Left kidney (tissue), 2 donors: ENCODE results near the gene GRIN2A. TPM values are rescaled to one million over a fixed set of nuclear protein-coding genes. Genes with fewer than 3 reads are reported as not detected.
"Not testable (repeated sequence)": the region's sequence is repeated elsewhere in the genome, so short reads cannot be mapped to it uniquely, and the experiment has no call there.

Source experiments
- DNase-seq: peaks from one replicate; pipeline ENCODE4 v3.0.0-alpha.2; 2013
- polyA plus RNA-seq: library from polyadenylated mRNA; unstranded; fragments of 120-200 nt; gene quantifications from one replicate; pipeline ENCODE4 v1.2.1, GENCODE V29; 2013; ENCODE audit not compliant: insufficient read length

Gene GRIN2A
- polyA plus RNA-seq, 1 donor, result 9.2 TPM

- DNase-seq, result no peak
These were observed 270.2 kb downstream of the GRIN2A start for GRCh38 chr16:9911989-9912388.

- no peak for DNase-seq
These were observed 271.0 kb downstream of the GRIN2A start for GRCh38 chr16:9911231-9911630.

- no peak for DNase-seq
These were observed 273.0 kb downstream of the GRIN2A start for GRCh38 chr16:9909072-9909825.

GRCh38 chr16:9908613-9909012 lies 273.6 kb downstream of the GRIN2A start:
- peak; percentile 30 for DNase-seq

GRCh38 chr16:9907752-9908151 lies 274.5 kb downstream of the GRIN2A start:
- no peak for DNase-seq

GRCh38 chr16:9906218-9906617 lies 276.0 kb downstream of the GRIN2A start:
- no peak for DNase-seq

- no peak for DNase-seq
These were observed 277.7 kb downstream of the GRIN2A start for GRCh38 chr16:9904526-9904925.

- no peak for DNase-seq
These were observed 281.7 kb downstream of the GRIN2A start for GRCh38 chr16:9900576-9900975.

- DNase-seq, result no peak
These were observed 283.7 kb downstream of the GRIN2A start for GRCh38 chr16:9898555-9898954.

GRCh38 chr16:9898124-9898523 lies 284.1 kb downstream of the GRIN2A start:
- no peak for DNase-seq

GRCh38 chr16:9895817-9896216 lies 286.4 kb downstream of the GRIN2A start:
- no peak for DNase-seq

- DNase-seq, result no peak
These were observed 296.4 kb downstream of the GRIN2A start for GRCh38 chr16:9885876-9886275.

GRCh38 chr16:9885467-9885866 lies 296.8 kb downstream of the GRIN2A start:
- peak; percentile 7 for DNase-seq

GRCh38 chr16:9875981-9876380 lies 306.2 kb downstream of the GRIN2A start:
- DNase-seq, result not testable (repeated sequence)

- DNase-seq, result no peak
These were observed 308.0 kb downstream of the GRIN2A start for GRCh38 chr16:9874219-9874618.

- DNase-seq, result no peak
These were observed 311.3 kb downstream of the GRIN2A start for GRCh38 chr16:9870962-9871361.

- no peak for DNase-seq
These were observed 312.5 kb downstream of the GRIN2A start for GRCh38 chr16:9869776-9870175.

GRCh38 chr16:9868606-9869149 lies 313.6 kb downstream of the GRIN2A start:
- DNase-seq, result no peak

GRCh38 chr16:9867176-9867575 lies 315.1 kb downstream of the GRIN2A start:
- no peak for DNase-seq

- DNase-seq, result no peak
These were observed 317.8 kb downstream of the GRIN2A start for GRCh38 chr16:9864461-9864860.

GRCh38 chr16:9862327-9862726 lies 319.9 kb downstream of the GRIN2A start:
- DNase-seq, result no peak

GRCh38 chr16:9860876-9861275 lies 321.4 kb downstream of the GRIN2A start:
- no peak for DNase-seq

- DNase-seq, result no peak
These were observed 322.4 kb downstream of the GRIN2A start for GRCh38 chr16:9859701-9860327.

- DNase-seq, result peak; percentile 8
These were observed 327.6 kb downstream of the GRIN2A start for GRCh38 chr16:9854675-9855074.
